Transverse colon (tissue), 4 donors: Measurements from ENCODE around the gene MFRP.

ENCODE experiments used
- CTCF ChIP-seq, 5 experiments: fragments of 200-600 bp in 3 of 5; fragments of 450-650 bp in 2 of 5; sonication (generic) in 3 of 5; IDR thresholded peaks; 1 replicate in 2 of 5; 2 replicates in 3 of 5; pipeline ENCODE4 v1.5.1; 2016 to 2017; ENCODE audit warnings: antibody characterized with exemption in 5 of 5, inconsistent platforms in 3 of 5, mild to moderate bottlenecking in 2 of 5, moderate library complexity in 1 of 5
- EP300 ChIP-seq: sonication (generic); formaldehyde crosslinking; IDR thresholded peaks from one replicate; pipeline ENCODE4 v1.6.1; 2017; ENCODE audit warnings: antibody characterized with exemption, low read depth
- POLR2A ChIP-seq: fragments of 450-650 bp; IDR thresholded peaks from one replicate; pipeline ENCODE4 v1.6.1; 2016; ENCODE audit warnings: antibody characterized with exemption, mild to moderate bottlenecking, moderate library complexity
- POLR2AphosphoS5 ChIP-seq, 3 donors: sonication (generic); formaldehyde crosslinking; IDR thresholded peaks; one replicate each; pipeline ENCODE4 v1.6.1; 2016; ENCODE audit warnings: antibody characterized with exemption in 3 of 3

GRCh38 chr11:119335091-119335654 is 11.3 kb downstream of the MFRP start:
- no peak for TF ChIP-seq CTCF (IDR thresholded peaks at IDR 0.05)
- no peak for TF ChIP-seq POLR2A
- TF ChIP-seq POLR2AphosphoS5 (IDR thresholded peaks at IDR 0.05), result no peak
- no peak for TF ChIP-seq EP300
